Activated CD4-positive, alpha-beta T cell treated with anti-CD3 and anti-CD28 coated beads, Interleukin-2, amount 50 U/mL, for 1 hour (primary cell): ENCODE measurements around the gene PPIL6.

ENCODE experiments used
- DNase-seq: peaks from one replicate; pipeline ENCODE4 v3.0.0-alpha.2; 2020

Gene PPIL6

GRCh38 chr6:109440331-109441068 is at the start of gene PPIL6, which contains the start of gene SMPD2:
Gene PPIL6 (minus strand): TSS chr6:109440628. CDS start chr6:109440590, 38 bp downstream.
Gene SMPD2 (plus strand): TSS chr6:109440724. CDS start chr6:109441122, 398 bp downstream.
- peak; percentile 73 for DNase-seq

- DNase-seq, result no peak
Observed at GRCh38 chr6:109488001-109488400, 47.6 kb upstream of the PPIL6 start.

- DNase-seq, result no peak
Observed at GRCh38 chr6:109486068-109486467, 45.6 kb upstream of the PPIL6 start.

GRCh38 chr6:109485266-109485935 is 45.0 kb upstream of the PPIL6 start:
- no peak for DNase-seq

- no peak for DNase-seq
Observed at GRCh38 chr6:109484122-109484521, 43.7 kb upstream of the PPIL6 start.

- DNase-seq, result no peak
Observed at GRCh38 chr6:109483735-109484057, 43.3 kb upstream of the PPIL6 start.

GRCh38 chr6:109482905-109483734 is 42.7 kb upstream of the PPIL6 start, which contains the start of gene ZBTB24:
Gene ZBTB24 (minus strand): TSS chr6:109483219. CDS start chr6:109482026, 1,193 bp downstream.
- peak; percentile 85 for DNase-seq

- DNase-seq, result no peak
Observed at GRCh38 chr6:109480993-109481480, 40.6 kb upstream of the PPIL6 start.

GRCh38 chr6:109478841-109479624 is 38.6 kb upstream of the PPIL6 start:
- DNase-seq, result no peak

GRCh38 chr6:109478222-109478805 is 37.9 kb upstream of the PPIL6 start:
- DNase-seq, result no peak

GRCh38 chr6:109477725-109478124 is 37.3 kb upstream of the PPIL6 start:
- no peak for DNase-seq

GRCh38 chr6:109477184-109477583 is 36.8 kb upstream of the PPIL6 start:
- no peak for DNase-seq

GRCh38 chr6:109475625-109476024 is 35.2 kb upstream of the PPIL6 start:
- no peak for DNase-seq

GRCh38 chr6:109474995-109475394 is 34.6 kb upstream of the PPIL6 start:
- no peak for DNase-seq

- DNase-seq, result no peak
Observed at GRCh38 chr6:109473120-109473519, 32.7 kb upstream of the PPIL6 start.

- no peak for DNase-seq
Observed at GRCh38 chr6:109472132-109472995, 31.9 kb upstream of the PPIL6 start.

- DNase-seq, result no peak
Observed at GRCh38 chr6:109471105-109471810, 30.8 kb upstream of the PPIL6 start.

GRCh38 chr6:109469591-109470189 is 29.3 kb upstream of the PPIL6 start:
- DNase-seq, result no peak

GRCh38 chr6:109467696-109468095 is 27.3 kb upstream of the PPIL6 start:
- DNase-seq, result no peak
